Peyer's patch (tissue), 4 donors: ENCODE measurements around the gene LIMS1.

Experiments used
- POLR2A ChIP-seq, 2 donors: fragments of 450-650 bp; IDR thresholded peaks; one replicate each; pipeline ENCODE4 v1.5.1; 2017; ENCODE audit warnings: antibody characterized with exemption in 2 of 2, mild to moderate bottlenecking in 2 of 2, moderate library complexity in 2 of 2
- TF ChIP-seq, protein P1 (sequence below), 6 experiments: fragments of 450-650 bp in 4 of 6; fragments of 200-600 bp in 2 of 6; sonication (generic) in 1 of 6; IDR thresholded peaks; one replicate each; pipeline ENCODE4 v1.5.1; 2017 to 2019; ENCODE audit warnings: antibody characterized with exemption in 6 of 6, mild to moderate bottlenecking in 3 of 6, moderate library complexity in 1 of 6

DNA sequence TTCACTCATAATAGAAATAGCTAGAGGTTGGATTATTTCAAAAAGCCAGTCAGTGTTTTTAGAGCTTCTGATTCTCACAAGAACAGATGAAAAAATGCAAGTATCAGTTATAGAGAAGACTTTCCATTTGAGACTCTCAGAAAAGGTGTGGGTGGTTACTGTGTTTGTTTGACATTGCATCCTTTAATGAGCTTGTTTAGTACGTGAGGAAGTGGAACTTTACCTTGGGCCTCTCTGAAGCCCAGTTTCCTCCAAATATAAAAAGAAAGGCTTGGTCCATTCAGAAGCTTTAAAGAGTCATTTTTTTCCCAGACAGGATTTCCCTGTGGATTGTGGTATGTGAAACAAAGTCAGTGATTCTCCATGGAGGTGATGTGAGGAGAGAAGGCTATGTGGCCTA is 95.1 kb downstream of the LIMS1 start:
- TF ChIP-seq POLR2A (IDR thresholded peaks at IDR 0.05): no peak
- TF ChIP-seq, protein P1, sequence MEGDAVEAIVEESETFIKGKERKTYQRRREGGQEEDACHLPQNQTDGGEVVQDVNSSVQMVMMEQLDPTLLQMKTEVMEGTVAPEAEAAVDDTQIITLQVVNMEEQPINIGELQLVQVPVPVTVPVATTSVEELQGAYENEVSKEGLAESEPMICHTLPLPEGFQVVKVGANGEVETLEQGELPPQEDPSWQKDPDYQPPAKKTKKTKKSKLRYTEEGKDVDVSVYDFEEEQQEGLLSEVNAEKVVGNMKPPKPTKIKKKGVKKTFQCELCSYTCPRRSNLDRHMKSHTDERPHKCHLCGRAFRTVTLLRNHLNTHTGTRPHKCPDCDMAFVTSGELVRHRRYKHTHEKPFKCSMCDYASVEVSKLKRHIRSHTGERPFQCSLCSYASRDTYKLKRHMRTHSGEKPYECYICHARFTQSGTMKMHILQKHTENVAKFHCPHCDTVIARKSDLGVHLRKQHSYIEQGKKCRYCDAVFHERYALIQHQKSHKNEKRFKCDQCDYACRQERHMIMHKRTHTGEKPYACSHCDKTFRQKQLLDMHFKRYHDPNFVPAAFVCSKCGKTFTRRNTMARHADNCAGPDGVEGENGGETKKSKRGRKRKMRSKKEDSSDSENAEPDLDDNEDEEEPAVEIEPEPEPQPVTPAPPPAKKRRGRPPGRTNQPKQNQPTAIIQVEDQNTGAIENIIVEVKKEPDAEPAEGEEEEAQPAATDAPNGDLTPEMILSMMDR (IDR thresholded peaks at IDR 0.05): no peak
